Parathyroid adenoma (tissue), 2 donors: Measurements from ENCODE around the gene TACC2.

ENCODE experiments used
- H2AFZ ChIP-seq: fragments of 300-600 bp; sonication (generic); one replicate; pipeline ENCODE4 v1.7.0; 2017; ENCODE audit warnings: antibody characterized with exemption, mild to moderate bottlenecking
- H3K27ac ChIP-seq: fragments of 300-600 bp; sonication (generic); one replicate; pipeline ENCODE4 v1.7.0; 2017
- H3K27me3 ChIP-seq: fragments of 300-600 bp; sonication (generic); one replicate; pipeline ENCODE4 v1.7.0; 2017; ENCODE audit warnings: low read length; ENCODE audit not compliant: control insufficient read depth, insufficient read depth
- H3K36me3 ChIP-seq: fragments of 300-600 bp; sonication (generic); one replicate; pipeline ENCODE4 v1.7.0; 2017; ENCODE audit warnings: low read length; ENCODE audit not compliant: control insufficient read depth, insufficient read depth
- H3K4me1 ChIP-seq: fragments of 300-600 bp; sonication (generic); one replicate; pipeline ENCODE4 v1.7.0; 2017; ENCODE audit warnings: control low read depth
- H3K4me2 ChIP-seq: fragments of 300-600 bp; sonication (generic); one replicate; pipeline ENCODE4 v1.7.0; 2017; ENCODE audit warnings: low read length
- H3K4me3 ChIP-seq: fragments of 300-600 bp; sonication (generic); one replicate; pipeline ENCODE4 v1.7.0; 2017; ENCODE audit warnings: low read depth, low read length
- H3K79me2 ChIP-seq: fragments of 300-600 bp; sonication (generic); one replicate; pipeline ENCODE4 v1.7.0; 2017; ENCODE audit warnings: control low read depth
- H3K9ac ChIP-seq: fragments of 300-600 bp; sonication (generic); one replicate; pipeline ENCODE4 v1.7.0; 2017; ENCODE audit warnings: mild to moderate bottlenecking
- H3K9me3 ChIP-seq: fragments of 300-600 bp; sonication (generic); one replicate; pipeline ENCODE4 v1.7.0; 2017; ENCODE audit warnings: low read length; ENCODE audit not compliant: control insufficient read depth
- CTCF ChIP-seq: fragments of 300-600 bp; sonication (generic); IDR thresholded peaks from one replicate; pipeline ENCODE4 v1.7.0; 2017; ENCODE audit warnings: antibody characterized with exemption, mild to moderate bottlenecking
- donor health status: primary hyperparathyroidism.

Gene TACC2

DNA sequence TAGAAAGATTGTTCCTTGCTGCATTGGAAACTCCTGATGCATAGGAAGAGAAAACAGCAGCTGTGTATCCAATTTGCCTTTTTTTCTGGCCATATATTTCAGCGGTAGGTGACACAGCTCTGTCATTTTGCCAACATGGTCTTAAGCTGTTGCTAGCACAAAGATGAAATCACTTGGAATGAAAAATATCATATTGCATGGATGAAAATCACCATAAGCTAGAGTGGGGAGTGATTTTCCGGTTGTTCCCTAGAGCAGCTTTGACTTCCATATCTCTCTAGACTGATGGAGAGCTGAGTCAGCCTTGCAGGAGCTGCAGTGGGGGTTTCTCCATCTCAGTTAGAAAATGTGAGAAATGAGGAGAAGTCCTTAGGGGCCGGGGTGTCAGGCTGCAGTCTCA lies 243.8 kb downstream of the TACC2 start:
- H3K27ac ChIP-seq, result no peak overlapping the region
- H3K27me3 ChIP-seq, result no peaks in the 10 kb centered on the region
- H3K9me3 ChIP-seq, result no peaks in the 10 kb centered on the region
- H3K79me2 ChIP-seq, result no peaks in the 10 kb centered on the region
- no peak overlapping the region for H3K9ac ChIP-seq
- no peak overlapping the region for H3K4me2 ChIP-seq
- H3K4me1 ChIP-seq, result no peaks in the 10 kb centered on the region
- H3K4me3 ChIP-seq, result no peak overlapping the region
- no peaks in the 10 kb centered on the region for H3K36me3 ChIP-seq
- no peak for TF ChIP-seq CTCF
- H2AFZ ChIP-seq, result no peak overlapping the region

- no peaks in the 10 kb centered on the region for H3K9me3 ChIP-seq
- H3K27me3 ChIP-seq, result no peaks in the 10 kb centered on the region
- no peak overlapping the region for H3K9ac ChIP-seq
- no peak for TF ChIP-seq CTCF
- no peaks in the 10 kb centered on the region for H3K4me1 ChIP-seq
- H2AFZ ChIP-seq, result no peak overlapping the region
- H3K36me3 ChIP-seq, result no peaks in the 10 kb centered on the region
- H3K79me2 ChIP-seq, result no peaks in the 10 kb centered on the region
- H3K4me2 ChIP-seq, result no peak overlapping the region
- H3K27ac ChIP-seq, result no peak overlapping the region
- H3K4me3 ChIP-seq, result no peak overlapping the region
These were observed 244.9 kb downstream of the TACC2 start for GRCh38 chr10:122233857-122234348.

DNA sequence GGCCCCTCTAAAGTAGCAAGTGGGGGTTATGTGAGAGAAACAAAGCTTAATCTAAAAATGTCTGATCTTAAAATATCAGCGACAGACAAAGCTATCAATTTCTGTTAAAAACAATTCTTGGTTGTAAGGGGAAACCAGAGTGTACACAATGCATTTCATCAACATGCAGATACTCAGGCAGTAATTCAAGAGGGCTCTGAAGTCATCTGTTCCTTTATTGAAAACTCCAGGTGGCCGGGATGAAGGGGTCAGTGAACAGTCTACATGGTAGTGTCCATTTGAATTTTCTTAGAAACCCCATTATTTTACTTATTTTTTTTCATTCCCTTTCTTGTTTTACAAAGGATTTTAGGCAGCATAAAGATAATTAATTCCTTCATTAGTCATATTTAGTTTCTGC lies 245.5 kb downstream of the TACC2 start:
- H2AFZ ChIP-seq, result no peak overlapping the region
- H3K4me1 ChIP-seq, result no peaks in the 10 kb centered on the region
- TF ChIP-seq CTCF, result no peak
- no peak overlapping the region for H3K4me2 ChIP-seq
- no peak overlapping the region for H3K4me3 ChIP-seq
- H3K36me3 ChIP-seq, result no peaks in the 10 kb centered on the region
- H3K27me3 ChIP-seq, result no peaks in the 10 kb centered on the region
- H3K79me2 ChIP-seq, result no peaks in the 10 kb centered on the region
- no peak overlapping the region for H3K9ac ChIP-seq
- H3K9me3 ChIP-seq, result no peaks in the 10 kb centered on the region
- H3K27ac ChIP-seq, result no peak overlapping the region

DNA sequence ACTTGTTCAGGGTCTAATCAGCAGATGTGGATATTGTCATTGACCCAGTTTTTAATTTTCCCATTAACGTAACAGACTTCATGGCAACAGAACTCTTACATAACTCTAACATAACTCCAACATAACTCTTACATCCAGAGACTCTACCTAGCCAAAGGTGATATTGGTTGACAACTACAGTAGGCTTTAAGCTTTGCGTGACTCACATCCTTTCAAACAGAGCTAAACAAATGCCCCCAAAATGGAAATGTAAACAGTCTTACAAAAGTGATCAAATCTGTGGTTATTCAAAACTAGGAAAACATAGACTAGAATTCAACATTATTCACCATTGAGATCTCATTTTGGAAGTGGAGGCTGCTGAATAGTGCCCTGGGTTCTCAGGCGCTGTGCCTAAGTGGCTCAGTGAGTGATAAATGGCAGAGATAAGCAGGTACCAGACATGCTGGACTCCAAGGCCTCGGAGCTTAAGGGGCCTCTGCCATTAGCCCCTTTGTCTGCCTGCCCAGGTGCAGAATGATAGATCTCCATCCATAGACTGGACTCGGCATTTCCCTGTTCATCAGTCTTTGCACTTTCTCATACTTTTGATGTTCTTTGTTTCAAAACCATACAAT lies 247.8 kb downstream of the TACC2 start:
- no peak overlapping the region for H3K27ac ChIP-seq

More for the DNA sequence above, 247.8 kb downstream of the TACC2 start:
- no peaks in the 10 kb centered on the region for H3K36me3 ChIP-seq
- H3K4me3 ChIP-seq, result no peak overlapping the region
- H3K4me2 ChIP-seq, result no peak overlapping the region
- H3K9ac ChIP-seq, result no peak overlapping the region
- no peak overlapping the region for H2AFZ ChIP-seq
- no peaks in the 10 kb centered on the region for H3K79me2 ChIP-seq
- H3K4me1 ChIP-seq, result no peaks in the 10 kb centered on the region
- H3K9me3 ChIP-seq, result no peaks in the 10 kb centered on the region
- TF ChIP-seq CTCF, result no peak
- H3K27me3 ChIP-seq, result no peaks in the 10 kb centered on the region
